Stimulated activated CD4-positive, alpha-beta T cell treated with anti-CD3 and anti-CD28 coated beads, Interleukin-12 subunit alpha, Interleukin-12 subunit beta, amount 100 ng/mL, for 24 hours (primary cell): ENCODE results near the gene UBE2N.
A peak's percentile ranks its signal among the peaks of the same experiment; 100 is the strongest.
"Not testable (repeated sequence)": the region's sequence is repeated elsewhere in the genome, so short reads cannot be mapped to it uniquely, and the experiment has no call there.

Source experiments
- DNase-seq, 2 experiments: peaks; one replicate each; pipeline ENCODE4 v3.0.0-alpha.2; 2020; ENCODE audit warnings: low read depth in 2 of 2

UBE2N gene

DNA sequence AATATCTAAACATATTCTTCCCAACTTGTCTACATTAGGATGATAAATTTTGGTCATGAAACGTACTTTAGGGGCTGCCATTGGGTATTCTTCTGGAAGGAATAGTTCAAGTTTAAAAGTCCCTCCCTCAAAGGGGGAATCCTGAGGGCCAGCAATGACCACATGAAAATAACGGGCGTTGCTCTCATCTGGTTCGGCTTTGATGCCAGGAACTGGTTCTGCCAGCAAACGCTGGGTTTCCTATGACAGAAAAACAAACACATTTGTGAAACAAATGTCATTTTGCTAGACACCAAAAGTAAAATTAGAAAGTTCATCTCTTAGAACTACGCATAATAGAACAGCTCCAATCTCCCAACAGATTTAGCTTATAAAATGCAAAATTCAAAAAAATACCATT lies 30.7 kb downstream of the UBE2N start:
- DNase-seq = not testable (repeated sequence)

DNA sequence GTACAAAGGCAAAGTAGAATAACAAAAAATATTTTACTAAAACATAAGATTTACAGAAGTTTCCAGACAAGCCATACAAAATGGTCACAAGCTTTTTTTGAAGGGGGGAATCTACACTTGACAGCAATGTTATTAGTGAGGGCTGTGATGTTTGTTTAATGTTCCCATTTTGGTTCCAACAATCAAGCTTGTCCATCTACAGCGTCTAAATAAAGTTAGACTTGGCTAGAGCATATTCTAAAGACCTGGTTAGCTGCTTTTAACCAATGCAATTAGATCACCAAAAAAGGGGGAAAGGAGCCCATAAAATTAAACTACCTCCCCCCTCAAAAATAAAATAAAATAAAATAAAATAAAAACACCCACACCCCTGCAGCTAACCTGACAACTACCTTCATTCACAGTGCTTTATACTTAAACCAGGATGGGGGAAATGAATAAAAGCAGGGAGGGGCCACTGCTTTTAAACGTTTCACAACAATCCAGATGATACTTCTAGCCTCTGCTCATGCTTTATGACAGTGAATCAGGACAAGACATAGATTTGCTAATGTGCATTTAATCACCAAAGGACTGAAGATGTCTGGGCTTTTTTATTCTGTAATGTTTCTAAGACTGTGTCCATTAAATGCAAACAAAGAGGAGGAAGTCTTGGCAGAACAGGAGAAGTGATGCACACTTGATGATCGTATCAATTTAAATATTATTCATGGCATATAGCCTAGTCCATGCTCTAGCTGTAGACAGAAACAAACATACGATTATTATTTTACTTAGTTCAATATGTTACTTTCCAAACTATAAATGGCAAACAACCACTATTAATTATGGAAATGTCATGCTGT lies 32.2 kb downstream of the UBE2N start:
- not testable (repeated sequence) for DNase-seq

DNA sequence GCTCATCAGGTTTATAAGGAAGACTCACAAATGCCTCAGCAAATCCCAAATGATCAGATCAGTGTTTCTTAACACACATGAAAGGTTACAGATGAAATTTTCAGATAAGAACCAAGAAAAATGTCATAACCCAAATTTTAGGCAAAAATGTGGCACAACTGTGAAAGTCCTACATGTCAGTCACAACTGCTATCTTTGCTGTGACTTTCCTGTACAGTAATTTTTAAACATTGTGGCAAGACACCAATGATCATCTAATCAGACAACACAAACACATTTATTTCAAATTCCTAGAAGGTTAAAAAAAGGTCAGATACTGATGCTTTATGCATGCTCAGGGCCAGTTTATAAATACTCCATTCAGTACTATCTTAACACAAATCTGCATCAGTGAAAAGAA lies 32.9 kb downstream of the UBE2N start:
- DNase-seq = no peak

DNA sequence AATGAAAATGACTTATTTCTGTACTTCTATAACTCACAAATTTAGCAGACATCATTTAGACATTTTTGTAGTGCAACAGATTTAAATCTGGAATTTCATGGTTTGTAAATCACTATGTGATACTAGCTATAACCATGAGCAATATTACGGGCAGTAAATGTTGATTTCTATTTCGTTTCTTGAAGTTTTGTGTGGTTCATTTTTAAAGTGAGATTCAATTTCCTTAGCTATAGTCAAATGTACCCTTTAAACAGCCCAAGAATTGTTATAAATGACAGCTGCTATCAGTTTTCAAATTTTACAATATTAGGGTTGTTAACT lies 33.8 kb downstream of the UBE2N start:
- no peak for DNase-seq

DNA sequence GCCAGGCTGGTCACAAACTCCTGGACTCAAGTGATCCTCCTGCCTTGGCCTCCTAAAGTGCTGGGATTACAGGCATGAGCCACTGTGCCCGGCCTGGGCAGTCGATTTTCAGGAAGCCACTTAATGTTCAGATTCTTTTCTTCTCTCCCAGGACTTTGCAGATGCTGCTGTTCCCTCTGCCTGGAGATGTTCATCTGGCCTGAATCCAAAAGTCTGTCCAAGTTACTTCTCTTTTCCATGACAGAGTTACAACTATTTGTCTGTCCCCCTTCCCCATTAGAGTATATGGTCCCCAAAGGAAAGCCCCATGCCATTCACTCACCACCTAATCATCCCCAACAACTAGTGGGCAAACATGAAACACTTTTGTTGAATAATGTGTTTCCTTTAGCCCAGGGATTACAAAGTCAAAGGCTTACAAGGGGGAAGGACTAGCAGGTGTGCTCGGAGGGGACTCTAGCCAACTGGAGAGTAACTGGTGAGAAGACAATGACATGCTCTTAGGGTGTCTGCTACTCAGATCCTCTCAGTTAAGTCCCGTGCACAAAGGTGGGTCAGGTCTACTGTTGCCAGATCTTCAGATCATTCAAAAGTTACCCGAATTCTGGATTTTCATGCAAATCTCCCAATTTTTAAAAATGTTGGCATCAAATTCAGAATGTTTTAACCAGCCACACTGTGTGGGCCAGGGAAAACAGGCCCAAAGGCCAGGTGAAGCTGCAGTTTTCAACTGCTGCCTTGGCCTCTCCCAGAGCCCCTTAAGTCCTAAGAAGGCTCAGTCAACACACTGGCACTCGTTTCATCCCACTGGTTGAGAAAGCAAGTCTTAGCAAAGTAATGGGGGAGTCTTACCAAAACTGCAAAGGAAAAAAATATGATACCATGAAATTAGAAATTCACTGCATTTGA lies 34.4 kb downstream of the UBE2N start:
- no peak for DNase-seq

GRCh38 chr12:93404961-93405849 lies 36.5 kb downstream of the UBE2N start:
- no peak for DNase-seq

- no peak for DNase-seq
Observed at GRCh38 chr12:93403988-93404803, 37.6 kb downstream of the UBE2N start.

DNA sequence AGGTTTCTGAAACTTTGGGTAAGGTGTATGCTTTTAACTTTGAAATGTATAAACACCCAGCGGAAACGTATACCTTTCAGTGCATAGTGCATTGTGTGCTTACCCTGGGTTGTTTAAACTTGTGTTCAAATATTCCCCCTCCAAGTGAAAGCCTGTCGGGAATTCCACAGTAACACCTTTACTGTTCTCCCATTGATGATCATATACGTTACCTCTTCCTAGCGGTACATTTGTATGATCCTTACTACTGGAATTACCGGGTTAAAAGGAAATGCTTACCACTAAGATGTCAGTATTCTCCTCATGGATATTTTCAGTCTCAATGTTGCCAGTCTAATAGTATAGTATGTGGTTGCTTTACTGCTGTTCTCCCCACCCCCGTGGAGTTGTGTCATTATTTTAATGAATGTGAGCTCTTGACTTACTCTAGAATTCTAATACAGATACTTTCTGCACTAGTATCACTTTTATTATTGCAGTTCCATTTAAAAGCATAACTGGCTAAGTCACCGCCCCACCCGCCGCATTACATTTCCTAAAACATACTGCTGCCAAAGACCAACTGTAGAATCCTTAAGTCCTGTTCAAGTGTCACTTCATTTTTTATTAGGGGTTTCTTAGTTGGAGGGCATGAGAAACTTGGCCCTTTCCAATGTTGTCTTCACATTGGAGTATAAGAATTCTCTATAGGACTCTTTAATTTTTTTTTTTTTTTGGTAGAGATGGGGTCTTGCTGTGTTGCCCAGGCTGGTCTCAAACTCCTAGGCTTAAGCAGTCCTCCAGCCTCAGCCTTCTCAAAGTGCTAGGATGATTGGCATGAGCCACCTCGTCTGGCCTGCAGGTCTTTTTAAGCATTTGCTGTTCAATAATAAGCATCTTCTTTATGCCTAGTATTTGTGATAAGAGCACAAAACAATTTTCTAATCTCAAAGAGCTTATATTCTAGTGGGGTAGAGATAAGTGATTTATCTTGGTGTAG lies 39.1 kb downstream of the UBE2N start:
- no peak for DNase-seq

GRCh38 chr12:93399183-93399863 lies 42.4 kb downstream of the UBE2N start:
- not testable (repeated sequence) for DNase-seq

- DNase-seq = no peak
Observed at GRCh38 chr12:93397412-93397811, 44.3 kb downstream of the UBE2N start.

GRCh38 chr12:93393425-93393824 lies 48.3 kb downstream of the UBE2N start:
- no peak for DNase-seq

- no peak for DNase-seq
Observed at GRCh38 chr12:93390549-93391297, 51.0 kb downstream of the UBE2N start.

DNA sequence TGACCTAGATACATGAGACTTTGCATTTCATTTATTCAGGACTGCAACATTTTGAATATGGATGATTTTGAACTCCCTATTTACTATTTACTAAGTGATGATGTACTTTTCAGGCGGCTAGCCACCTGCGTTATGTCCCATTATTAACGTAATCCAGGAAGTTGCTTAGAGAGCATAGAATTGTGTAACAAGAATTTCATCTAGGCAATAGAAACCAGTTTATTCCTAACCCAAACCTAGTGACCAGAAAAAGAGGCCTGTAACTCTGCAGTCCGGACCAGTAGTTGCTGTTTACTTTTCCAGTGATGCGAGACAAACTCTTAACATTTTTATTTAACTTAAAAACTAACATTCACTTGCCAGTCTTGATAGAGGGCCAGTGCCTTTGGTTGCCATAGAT lies 51.7 kb downstream of the UBE2N start:
- DNase-seq = no peak

- peak in 1 of 2 experiments; percentile 44 for DNase-seq
Observed at GRCh38 chr12:93387780-93388179, 54.0 kb downstream of the UBE2N start.

DNA sequence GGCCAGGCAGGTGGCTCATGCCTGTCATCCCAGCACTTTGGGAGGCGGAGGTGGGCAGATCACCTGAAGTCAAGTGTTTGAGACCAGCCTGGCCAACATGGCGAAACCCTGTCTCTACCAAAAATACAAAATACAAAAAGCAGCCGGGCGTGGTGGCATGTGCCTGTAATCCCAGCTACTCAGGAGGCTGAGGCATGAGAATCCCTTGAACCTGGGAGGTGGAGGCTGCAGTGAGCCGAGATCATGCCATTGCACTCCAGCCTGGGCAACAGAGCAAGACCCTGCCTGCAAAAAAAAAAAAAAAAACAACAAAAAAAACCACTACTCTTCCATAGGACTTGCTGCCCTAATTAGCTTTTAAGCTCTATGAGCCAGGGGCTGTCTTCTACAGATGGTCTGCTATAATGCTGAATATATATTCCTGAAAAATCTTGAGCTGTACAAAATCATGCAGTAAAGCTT lies 59.7 kb downstream of the UBE2N start:
- not testable (repeated sequence) for DNase-seq

DNA sequence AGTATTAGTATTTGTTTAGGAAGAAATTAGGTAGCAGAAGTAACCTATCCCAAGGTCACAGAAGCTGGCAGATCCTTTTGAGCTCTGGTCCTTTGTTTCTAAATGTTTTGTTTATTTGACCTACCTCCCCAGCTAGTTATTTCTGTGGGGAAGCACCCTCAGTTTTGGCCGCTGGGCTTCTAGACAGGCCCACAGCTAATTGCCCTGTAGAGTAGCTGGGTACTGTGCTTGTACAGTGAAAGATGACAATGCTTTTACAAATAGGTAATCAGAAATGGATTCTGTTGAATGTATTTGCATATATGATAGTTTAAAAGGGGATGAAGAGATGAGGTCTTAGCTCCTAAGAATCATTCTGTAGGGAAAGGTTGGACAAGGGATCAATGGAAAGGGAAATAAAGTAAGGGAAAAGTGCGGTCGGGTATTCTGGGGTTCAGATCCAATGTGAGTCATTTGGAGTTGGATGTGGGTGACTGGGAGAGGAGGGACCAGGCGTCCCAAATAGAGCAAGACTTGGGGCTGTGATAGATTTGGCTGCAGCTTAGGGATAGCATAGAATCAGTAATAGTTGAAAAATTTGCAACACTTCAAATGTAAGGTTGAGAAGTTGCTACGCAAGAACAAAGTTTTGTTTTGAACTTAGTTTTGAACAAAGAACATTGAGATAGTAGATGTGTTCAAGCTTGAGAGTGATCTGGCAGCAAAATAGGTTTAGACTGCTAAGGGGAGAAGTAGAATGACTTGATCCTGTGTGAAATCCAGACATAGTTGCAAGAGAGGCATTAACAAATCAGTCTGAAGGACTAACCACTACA lies 60.4 kb downstream of the UBE2N start:
- no peak for DNase-seq

DNA sequence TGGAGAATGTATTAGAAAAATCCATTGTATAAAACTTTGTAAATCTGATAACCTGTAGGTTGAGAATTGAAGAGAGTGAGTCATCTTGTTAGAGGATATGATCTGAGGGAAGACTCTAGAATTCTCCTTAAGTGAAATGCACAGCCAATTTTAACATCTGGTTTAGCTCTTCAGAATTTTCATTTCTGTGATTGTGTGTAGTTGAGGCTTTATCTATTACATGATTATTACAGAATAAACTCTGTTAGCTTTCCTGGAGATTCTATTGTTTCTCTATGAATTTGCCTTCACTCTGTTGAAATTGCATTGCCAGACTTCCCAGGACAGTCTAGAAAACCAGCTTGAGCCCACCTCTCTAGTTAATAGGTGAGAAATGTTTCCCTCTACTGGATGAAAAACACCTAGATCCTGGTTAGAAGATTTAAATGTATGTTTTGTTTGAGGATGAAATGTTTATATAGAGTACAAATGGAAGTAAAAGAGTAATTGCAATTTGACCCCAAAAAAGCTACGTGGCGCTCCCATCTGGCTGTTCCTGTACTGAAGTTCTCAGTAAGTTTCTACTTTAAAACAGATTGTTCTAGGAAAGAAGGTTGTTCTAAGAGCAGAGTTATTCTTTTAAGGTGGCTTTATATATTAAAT lies 61.1 kb downstream of the UBE2N start:
- no peak for DNase-seq
